Retinal pigment epithelial cell (primary cell): ENCODE results near the gene ARHGEF16.

Source experiments
- DNase-seq: peaks from one replicate; pipeline ENCODE4 v3.0.0-alpha.2; 2010; ENCODE audit warnings: low read depth
- H3K4me3 ChIP-seq: 2 replicates; pipeline ENCODE4 v1.5.1; 2011; ENCODE audit warnings: mild to moderate bottlenecking, low read length, control low read depth, moderate library complexity
- TF ChIP-seq, protein P1 (sequence below): conservative IDR thresholded peaks from 2 replicates; pipeline ENCODE4 v1.5.1; 2011; ENCODE audit warnings: low read depth, low read length, control low read depth, inconsistent platforms

ARHGEF16 gene

GRCh38 chr1:3461934-3462275, 7.4 kb downstream of the ARHGEF16 start:
- no peak for DNase-seq
- TF ChIP-seq, protein P1, sequence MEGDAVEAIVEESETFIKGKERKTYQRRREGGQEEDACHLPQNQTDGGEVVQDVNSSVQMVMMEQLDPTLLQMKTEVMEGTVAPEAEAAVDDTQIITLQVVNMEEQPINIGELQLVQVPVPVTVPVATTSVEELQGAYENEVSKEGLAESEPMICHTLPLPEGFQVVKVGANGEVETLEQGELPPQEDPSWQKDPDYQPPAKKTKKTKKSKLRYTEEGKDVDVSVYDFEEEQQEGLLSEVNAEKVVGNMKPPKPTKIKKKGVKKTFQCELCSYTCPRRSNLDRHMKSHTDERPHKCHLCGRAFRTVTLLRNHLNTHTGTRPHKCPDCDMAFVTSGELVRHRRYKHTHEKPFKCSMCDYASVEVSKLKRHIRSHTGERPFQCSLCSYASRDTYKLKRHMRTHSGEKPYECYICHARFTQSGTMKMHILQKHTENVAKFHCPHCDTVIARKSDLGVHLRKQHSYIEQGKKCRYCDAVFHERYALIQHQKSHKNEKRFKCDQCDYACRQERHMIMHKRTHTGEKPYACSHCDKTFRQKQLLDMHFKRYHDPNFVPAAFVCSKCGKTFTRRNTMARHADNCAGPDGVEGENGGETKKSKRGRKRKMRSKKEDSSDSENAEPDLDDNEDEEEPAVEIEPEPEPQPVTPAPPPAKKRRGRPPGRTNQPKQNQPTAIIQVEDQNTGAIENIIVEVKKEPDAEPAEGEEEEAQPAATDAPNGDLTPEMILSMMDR, result no peak
- no peak overlapping the region for H3K4me3 ChIP-seq

GRCh38 chr1:3462356-3463012, 8.0 kb downstream of the ARHGEF16 start:
- H3K4me3 ChIP-seq, result no peak overlapping the region
- no peak for DNase-seq
- TF ChIP-seq, protein P1, result no peak

DNA sequence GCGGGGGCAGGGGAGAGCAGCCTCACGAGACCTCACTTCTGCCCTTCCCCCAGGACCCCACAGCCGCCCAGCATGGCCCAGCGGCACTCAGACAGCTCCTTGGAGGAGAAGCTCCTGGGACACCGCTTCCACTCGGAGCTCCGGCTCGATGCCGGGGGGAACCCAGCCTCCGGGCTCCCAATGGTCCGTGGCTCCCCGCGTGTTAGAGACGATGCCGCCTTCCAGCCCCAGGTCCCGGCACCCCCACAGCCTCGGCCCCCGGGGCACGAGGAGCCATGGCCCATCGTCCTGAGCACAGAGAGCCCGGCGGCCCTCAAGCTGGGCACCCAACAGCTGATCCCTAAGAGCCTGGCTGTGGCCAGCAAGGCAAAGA, 8.5 kb downstream of the ARHGEF16 start:
- no peak overlapping the region for H3K4me3 ChIP-seq

DNA sequence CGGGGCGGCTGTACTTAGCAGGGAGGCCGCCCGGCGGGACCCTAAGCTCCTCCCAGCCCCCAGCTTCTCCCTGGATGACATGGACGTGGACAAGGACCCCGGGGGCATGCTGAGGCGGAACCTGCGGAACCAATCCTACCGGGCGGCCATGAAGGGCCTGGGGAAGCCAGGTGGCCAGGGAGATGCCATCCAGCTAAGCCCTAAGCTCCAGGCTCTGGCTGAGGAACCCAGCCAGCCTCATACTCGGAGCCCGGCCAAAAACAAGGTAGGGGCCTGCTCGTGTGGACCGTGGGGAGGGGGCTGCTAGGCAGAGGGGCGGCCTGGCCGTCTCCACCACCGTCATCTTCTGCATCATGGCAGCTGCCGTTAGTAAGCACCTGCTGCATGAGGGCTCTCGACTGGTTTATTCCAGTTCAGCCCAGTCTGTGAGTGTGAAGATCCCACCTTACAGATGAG, 9.0 kb downstream of the ARHGEF16 start:
- TF ChIP-seq, protein P1, result no peak
- no peak overlapping the region for H3K4me3 ChIP-seq
- DNase-seq, result no peak

More for the DNA sequence above, 8.5 kb downstream of the ARHGEF16 start:
- TF ChIP-seq, protein P1, result no peak
- DNase-seq, result no peak

DNA sequence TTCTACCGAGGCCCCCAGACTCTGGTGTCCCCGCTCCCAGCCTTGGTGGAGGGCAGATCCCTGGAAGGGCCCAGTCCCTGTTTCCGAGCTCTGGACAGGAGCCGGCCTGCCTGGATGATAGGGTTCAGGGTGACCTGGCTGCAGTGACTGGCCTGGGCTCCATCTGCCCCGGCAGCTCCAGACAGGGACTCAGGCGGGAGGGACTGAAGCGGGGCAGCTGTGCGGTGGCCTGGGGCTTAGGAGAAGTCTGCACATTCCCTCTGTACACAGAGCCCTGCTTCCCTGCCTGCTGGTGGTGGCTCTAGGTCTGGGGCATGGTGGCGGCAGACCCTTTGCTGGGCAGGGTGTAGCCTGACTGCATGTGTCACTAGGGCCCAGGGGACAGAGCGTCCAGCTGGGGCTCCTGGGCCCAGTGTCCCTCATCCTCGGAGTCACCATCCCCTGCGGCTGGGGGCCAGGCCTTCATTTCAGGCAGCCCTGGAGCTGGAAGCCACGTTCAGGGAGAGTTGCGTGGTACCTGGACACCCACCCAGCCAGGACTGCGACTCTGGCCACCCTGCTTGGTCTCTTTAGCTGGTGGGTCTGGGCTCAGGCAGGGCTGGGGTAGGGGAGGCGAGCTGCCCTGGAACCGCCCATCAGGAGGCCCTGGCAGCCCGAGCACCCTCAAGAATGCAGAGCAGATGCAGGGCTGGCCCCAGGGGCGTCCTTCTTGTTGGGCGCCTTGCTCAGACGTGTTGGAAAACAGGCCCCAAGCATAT, 9.6 kb downstream of the ARHGEF16 start:
- no peak for DNase-seq
- TF ChIP-seq, protein P1, result no peak
- H3K4me3 ChIP-seq, result no peak overlapping the region

DNA sequence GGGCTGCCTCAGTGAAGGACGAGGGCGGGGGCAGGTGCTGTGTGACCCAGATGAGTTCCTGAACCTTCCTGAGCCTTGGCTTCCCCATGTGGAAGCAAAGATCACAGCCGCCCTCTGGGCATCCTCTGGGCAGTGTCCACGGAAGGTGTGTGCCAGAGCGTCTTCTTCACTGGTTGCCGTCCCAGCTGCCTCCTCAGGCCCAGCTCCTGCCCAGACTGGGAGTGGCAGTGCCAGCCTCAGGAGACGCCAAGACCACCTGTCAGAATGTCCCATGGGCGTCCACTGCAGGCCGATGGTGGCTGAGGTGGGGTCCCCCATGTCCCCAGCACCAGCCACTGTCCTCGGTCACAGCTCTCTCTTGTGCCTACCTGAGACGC, 10.2 kb downstream of the ARHGEF16 start:
- TF ChIP-seq, protein P1, result no peak
- DNase-seq, result no peak

More for the DNA sequence above, 10.2 kb downstream of the ARHGEF16 start:
- no peak overlapping the region for H3K4me3 ChIP-seq
